HepG2 (cell line): ENCODE data around the gene NOL4L. TPM values are rescaled to one million over a fixed set of nuclear protein-coding genes. Genes with fewer than 3 reads are reported as not detected.
A peak's percentile ranks its signal among the peaks of the same experiment; 100 is the strongest.

Experiments used
- ATAC-seq: fragments of 200-7000 bp; cut with Tn5 transposase; 3 replicates; pipeline ENCODE4 v1.9.1; 2020; ENCODE audit warnings: mild to moderate bottlenecking, moderate library complexity
- BruUV-seq: library from RNA; stranded (reverse); fragments of 400-500 nt; replicated peaks from 2 replicates; lab custom pipeline; 2021; lab: Mats Ljungman, UMichigan
- CTCF ChIA-PET: fragments of 300-600 bp; formaldehyde crosslinking; extraction: SDS; loops from one replicate; lab custom pipeline; 2021; ENCODE audit warnings: low total read pairs, inconsistent platforms, low intra/inter-chr PET ratio; lab: Yijun Ruan, JAX
- POLR2A ChIA-PET: fragments of 350-600 bp; sonication (Branson Sonifier 250); formaldehyde crosslinking; loops from one replicate; lab custom pipeline; 2020; ENCODE audit warnings: antibody characterized with exemption, inconsistent platforms; lab: Yijun Ruan, JAX
- DNase-seq: peaks from one replicate; pipeline ENCODE4 v3.0.0-alpha.2; 2015; ENCODE audit warnings: low spot score
- FAIRE-seq: peaks from 3 replicates; lab custom pipeline; 2011; peaks lifted over from hg19 to GRCh38; lab: Jason Lieb, UNC
- H2AFZ ChIP-seq: one replicate; pipeline ENCODE4 v1.6.1; 2011; ENCODE audit warnings: low read length, inconsistent platforms
- H3K27ac ChIP-seq: fragments of 300-600 bp; 3 replicates; pipeline ENCODE4 v1.8.0; 2011; ENCODE audit warnings: mixed run types, mild to moderate bottlenecking, mixed read lengths, low read length, inconsistent platforms; ENCODE audit not compliant: insufficient read depth; ENCODE audit errors: extremely low read length
- H3K27me3 ChIP-seq, 2 experiments: fragments of 200-600 bp in 1 of 2; 2 replicates in 1 of 2; 3 replicates in 1 of 2; pipeline versions ENCODE4 v1.6.0 to v1.8.0; 2011; ENCODE audit warnings: low read length in 2 of 2, mild to moderate bottlenecking in 2 of 2, moderate library complexity in 2 of 2, inconsistent platforms in 1 of 2; ENCODE audit not compliant: insufficient read depth in 2 of 2, control insufficient read depth in 1 of 2
- H3K36me3 ChIP-seq, 2 experiments: fragments of 200-600 bp in 1 of 2; replicated peaks in 1 of 2; 2 replicates in 1 of 2; 3 replicates in 1 of 2; pipeline versions ENCODE4 v1.5.1 to v1.8.0; 2011; ENCODE audit warnings: low read length in 2 of 2, inconsistent platforms in 1 of 2; ENCODE audit not compliant: insufficient read depth in 2 of 2, control insufficient read depth in 1 of 2
- H3K4me1 ChIP-seq: 2 replicates; pipeline ENCODE4 v1.5.1; 2012; ENCODE audit warnings: low read length, inconsistent platforms; ENCODE audit not compliant: insufficient read depth
- H3K4me2 ChIP-seq: 2 replicates; pipeline ENCODE4 v1.6.0; 2011; ENCODE audit warnings: low read depth, low read length, inconsistent platforms
- H3K4me3 ChIP-seq, 3 experiments: fragments of 200-600 bp in 1 of 3; sonication (generic), shearing (Covaris generic) in 1 of 3; replicated peaks in 1 of 3; 2 replicates each; pipeline ENCODE4 v1.5.1; 2011 to 2016; ENCODE audit warnings: low read length in 3 of 3, inconsistent platforms in 2 of 3, low read depth in 2 of 3, mild to moderate bottlenecking in 2 of 3, control low read depth in 1 of 3, mixed read lengths in 1 of 3; ENCODE audit not compliant: insufficient read depth in 1 of 3
- H3K79me2 ChIP-seq: one replicate; pipeline ENCODE4 v1.6.1; 2011; ENCODE audit warnings: low read length, inconsistent platforms; ENCODE audit not compliant: insufficient read depth
- H3K9ac ChIP-seq: 2 replicates; pipeline ENCODE4 v1.6.0; 2011; ENCODE audit warnings: mild to moderate bottlenecking, low read depth, low read length, inconsistent platforms; ENCODE audit not compliant: insufficient read depth
- H3K9me3 ChIP-seq: 2 replicates; pipeline ENCODE4 v1.5.1; 2012; ENCODE audit warnings: mild to moderate bottlenecking, low read length
- H4K20me1 ChIP-seq: 2 replicates; pipeline ENCODE4 v1.6.0; 2011; ENCODE audit warnings: inconsistent platforms, mild to moderate bottlenecking, low read length, moderate library complexity; ENCODE audit not compliant: insufficient read depth
- CEBPB ChIP-seq: IDR thresholded peaks from 2 replicates; pipeline ENCODE4 v1.6.1; 2011; ENCODE audit warnings: low read depth, low read length, improper control_type of control experiment, borderline replicate concordance
- GTF2F1 ChIP-seq: fragments of 150-350 bp; IDR thresholded peaks from 2 replicates; pipeline ENCODE4 v1.6.1; 2014; ENCODE audit warnings: low read length
- MAFK ChIP-seq, 2 experiments: IDR thresholded peaks in 1 of 2; conservative IDR thresholded peaks in 1 of 2; 2 replicates each; pipeline ENCODE4 v1.6.1; 2011; ENCODE audit warnings: improper control_type of control experiment in 2 of 2, low read length in 2 of 2
- SIN3B ChIP-seq: fragments of 150-350 bp; IDR thresholded peaks from 2 replicates; pipeline ENCODE4 v1.6.1; 2014; ENCODE audit warnings: low read length
- ZNF12 ChIP-seq: sonication (generic); formaldehyde crosslinking; IDR thresholded peaks from 2 replicates; pipeline ENCODE4 v1.5.0; 2020; ENCODE audit warnings: missing genetic modification reagents
- ZNF251 ChIP-seq: sonication (generic); formaldehyde crosslinking; IDR thresholded peaks from 2 replicates; pipeline ENCODE4 v1.9.0; 2021; ENCODE audit warnings: mild to moderate bottlenecking, missing genetic modification reagents
- ZNF512 ChIP-seq: sonication (generic); formaldehyde crosslinking; IDR thresholded peaks from 2 replicates; pipeline ENCODE4 v1.4.0; 2020; ENCODE audit warnings: mild to moderate bottlenecking, missing genetic modification reagents
- WGBS: methylation state at CpG from one replicate; pipeline ENCODE4 v1.1.6; 2017; ENCODE audit warnings: low lambda C conversion rate; 5-methylcytosine and 5-hydroxymethylcytosine counted together
- in situ Hi-C: cut with HindIII; loops from 2 replicates; pipeline ENCODE4 v1.10.0; 2017; ENCODE audit warnings: low pct_unique_long_range_greater_than_20kb; ENCODE audit not compliant: extremely low pct_ligation_motif_present
- intact Hi-C: fragments of 100-400 bp; cut with micrococcal nuclease; formaldehyde crosslinking; loops from one replicate; pipeline ENCODE4 v1.10.0; 2022; ENCODE audit not compliant: unreplicated experiment
- polyA plus RNA-seq, 8 experiments: library from polyadenylated mRNA; depleted of rRNA in 3 of 8; stranded (reverse) in 7 of 8; unstranded in 1 of 8; fragments of >200 nt; fragmentation: Illumina TruSeq in 4 of 8; extraction: Trizol in 4 of 8; gene quantifications; 2 replicates each; pipeline versions ENCODE4 v1.2.1 to v1.2.3, GENCODE V29; 2011 to 2016; ENCODE audit warnings: low read depth in 4 of 8, missing spikeins in 1 of 8, mixed read lengths in 1 of 8; ENCODE audit not compliant: insufficient read depth in 1 of 8
- total RNA-seq, 5 experiments: library from RNA; depleted of rRNA; stranded (reverse); fragments of >200 nt; fragmentation: Illumina TruSeq; extraction: Trizol; gene quantifications; 2 replicates each; pipeline ENCODE4 v1.2.3, GENCODE V29; 2016; ENCODE audit warnings: low read depth in 1 of 5

The NOL4L gene
- total and polyA plus RNA-seq, 2 of the 13 experiments (the other 11 are each of a cell fraction or from before 2014, with no cell fraction given) = 16.6 to 35.4 TPM

DNA sequence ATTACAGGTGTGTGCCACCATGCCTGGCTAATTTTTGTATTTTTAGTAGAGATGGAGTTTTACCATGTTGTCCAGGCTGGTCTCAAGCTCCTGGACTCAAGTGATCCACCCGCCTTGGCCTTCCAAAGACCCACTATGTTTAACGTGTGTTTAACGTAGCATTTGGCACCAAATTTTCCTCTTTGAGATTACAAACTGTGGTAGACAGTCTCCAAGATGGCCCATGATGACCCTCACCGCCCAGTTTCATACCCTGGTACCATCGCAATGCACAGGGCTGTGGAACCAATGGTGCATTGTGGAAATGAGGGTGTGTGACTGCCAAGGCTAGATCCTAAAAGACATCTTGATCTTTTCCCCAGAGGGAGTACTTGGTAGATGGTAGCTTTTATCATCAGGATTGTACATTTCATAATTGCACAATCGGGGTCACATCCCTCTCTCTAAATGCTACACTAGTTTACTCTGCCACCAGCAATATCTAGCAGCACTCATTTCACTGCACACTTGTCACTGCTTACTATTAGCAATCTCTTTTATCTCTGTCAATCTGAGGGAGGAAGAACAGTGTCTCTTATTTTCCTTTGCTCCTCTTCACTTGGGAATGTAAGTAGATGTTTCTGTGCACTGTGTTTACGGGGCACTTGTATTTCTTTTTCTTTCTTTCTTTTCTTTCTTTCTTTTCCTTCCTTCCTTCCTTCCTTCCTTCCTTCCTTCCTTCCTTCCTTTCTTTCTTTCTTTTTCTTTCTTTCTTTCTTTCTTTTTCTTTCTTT lies 96.9 kb downstream of the NOL4L start:
- no peak overlapping the region for H3K9ac ChIP-seq
- no peaks in the 10 kb centered on the region for H4K20me1 ChIP-seq
- peaks cover 20% of the 10 kb centered on the region for H3K4me1 ChIP-seq
- no TSS peak for BruUV-seq
- peaks cover 0 to 6% of the 10 kb centered on the region in 2 experiments; a peak in 1 of 5 replicates for H3K36me3 ChIP-seq
- TF ChIP-seq ZNF512 (CRISPR knock-in tag) = peak; percentile 76; the same call in 1 of the 2 replicates
- TF ChIP-seq SIN3B = no peak
- TF ChIP-seq CEBPB = peak; percentile 74
- intact Hi-C loops = no loop called here
- no peak for FAIRE-seq
- no peak overlapping the region for H3K4me3 ChIP-seq
- POLR2A ChIA-PET = no interaction called here
- 93% methylated on average over 7 of the region's 7 CpGs for WGBS
- H2AFZ ChIP-seq = no peak overlapping the region
- no peak overlapping the region for H3K4me2 ChIP-seq
- H3K27ac ChIP-seq = no peak overlapping the region
- no peak for ATAC-seq
- CTCF ChIA-PET = no interaction called here
- peaks cover 2% of the 10 kb centered on the region for H3K79me2 ChIP-seq
- no peaks in the 10 kb centered on the region for H3K27me3 ChIP-seq
- no peak for DNase-seq
- in situ Hi-C loops = no loop called here
- no peaks in the 10 kb centered on the region for H3K9me3 ChIP-seq

DNA sequence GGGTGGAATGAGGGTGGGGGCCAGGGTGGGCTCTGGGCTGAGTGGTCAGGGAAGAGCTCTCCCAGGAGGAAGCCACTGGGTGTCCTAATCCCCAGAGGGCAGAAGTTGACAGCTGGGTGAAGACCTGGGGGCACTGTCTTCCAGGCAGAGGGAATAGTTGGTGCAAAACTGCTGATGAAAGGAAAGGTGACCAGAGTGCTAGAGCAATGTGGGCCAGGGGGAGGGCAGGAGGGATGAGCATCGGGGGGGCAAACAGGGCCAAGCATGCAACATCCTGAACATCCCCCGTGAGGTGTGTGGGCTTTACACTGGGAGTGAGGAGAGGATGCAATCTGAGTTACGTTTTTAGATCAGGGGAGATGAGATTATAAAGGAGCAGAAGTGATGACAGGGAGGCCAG lies 97.8 kb downstream of the NOL4L start:
- ATAC-seq (no peak), FAIRE-seq (no peak), DNase-seq (no peak)
- no peak overlapping the region for H3K4me3 ChIP-seq
- intact Hi-C loops = no loop called here
- no peaks in the 10 kb centered on the region; a peak in 1 of 5 replicates for H3K36me3 ChIP-seq
- H3K9me3 ChIP-seq = no peaks in the 10 kb centered on the region
- H4K20me1 ChIP-seq = no peaks in the 10 kb centered on the region
- TF ChIP-seq MAFK (conservative IDR thresholded peaks at IDR 0.05 in 1 of 2, IDR thresholded peaks at IDR 0.05 in 1 of 2; ENCODE audit: low read length in 2 of 2) (peak in 1 of 2 experiments; percentile 27; a peak in 1 of 4 replicates), ZNF12 (CRISPR knock-in tag) (0 out of 2 replicates have a peak, but pooled peaks have one; percentile 16), GTF2F1 (no peak), ZNF251 (no peak)
- TF ChIP-seq, all 625 proteins: peak for 2
- peaks cover 20% of the 10 kb centered on the region for H3K4me1 ChIP-seq
- H2AFZ ChIP-seq = no peak overlapping the region
- H3K27me3 ChIP-seq = no peaks in the 10 kb centered on the region
- no peak overlapping the region for H3K4me2 ChIP-seq
- ChIA-PET POLR2A (interaction anchor here (4.8 kb wide), 1 partner anchor 14 kb away, joined by 81 read pairs; no protein-coding TSS in a partner anchor), CTCF (no interaction called here)
- H3K9ac ChIP-seq = no peak overlapping the region
- no peak overlapping the region for H3K27ac ChIP-seq
- peaks cover 6% of the 10 kb centered on the region for H3K79me2 ChIP-seq
- in situ Hi-C loops = no loop called here
- 77% methylated on average over 3 of the region's 3 CpGs for WGBS
- BruUV-seq = no TSS peak
